HFFc6 (cell line): ENCODE data around the gene RAPSN. TPM values are rescaled to one million over a fixed set of nuclear protein-coding genes. Genes with fewer than 3 reads are reported as not detected.

Experiments
- DNase-seq: peaks from one replicate; pipeline ENCODE4 v3.0.0-alpha.2; 2018
- H3K27ac Mint-ChIP-seq: 2 replicates; pipeline ENCODE4 v1.8.0; 2020; ENCODE audit warnings: mild to moderate bottlenecking, mixed read lengths
- H3K27me3 Mint-ChIP-seq: 2 replicates; pipeline ENCODE4 v1.8.0; 2021; ENCODE audit warnings: mild to moderate bottlenecking, moderate library complexity, mixed read lengths; ENCODE audit not compliant: insufficient read depth
- H3K36me3 Mint-ChIP-seq: 2 replicates; pipeline ENCODE4 v1.8.0; 2021; ENCODE audit warnings: low read depth, mixed read lengths
- H3K4me1 Mint-ChIP-seq: 2 replicates; pipeline ENCODE4 v1.8.0; 2020; ENCODE audit warnings: low read depth, mixed read lengths
- H3K4me3 Mint-ChIP-seq: 2 replicates; pipeline ENCODE4 v1.8.0; 2020; ENCODE audit warnings: mild to moderate bottlenecking, moderate library complexity, mixed read lengths
- H3K9me3 Mint-ChIP-seq: 2 replicates; pipeline ENCODE4 v1.8.0; 2020; ENCODE audit warnings: mild to moderate bottlenecking, mixed read lengths
- total RNA-seq, 6 experiments: library from RNA; stranded (reverse); fragmentation: NEBNext Ultra II Directional; extraction: Animal tissue kit (Norgen Biotek cat#: 25700); gene quantifications; 2 replicates in 1 of 6; 3 replicates in 5 of 6; pipeline ENCODE4 v1.2.3, GENCODE V29; 2021
- TF ChIP-seq, protein P1 (sequence below): fragments of 200-600 bp; sonication (generic); IDR thresholded peaks from 2 replicates; pipeline ENCODE4 v1.5.0; 2021; ENCODE audit warnings: antibody characterized with exemption, mild to moderate bottlenecking

Gene RAPSN
- total RNA-seq, 6 experiments from 2014 or later, result 0.22 TPM; not detected in 5

DNA sequence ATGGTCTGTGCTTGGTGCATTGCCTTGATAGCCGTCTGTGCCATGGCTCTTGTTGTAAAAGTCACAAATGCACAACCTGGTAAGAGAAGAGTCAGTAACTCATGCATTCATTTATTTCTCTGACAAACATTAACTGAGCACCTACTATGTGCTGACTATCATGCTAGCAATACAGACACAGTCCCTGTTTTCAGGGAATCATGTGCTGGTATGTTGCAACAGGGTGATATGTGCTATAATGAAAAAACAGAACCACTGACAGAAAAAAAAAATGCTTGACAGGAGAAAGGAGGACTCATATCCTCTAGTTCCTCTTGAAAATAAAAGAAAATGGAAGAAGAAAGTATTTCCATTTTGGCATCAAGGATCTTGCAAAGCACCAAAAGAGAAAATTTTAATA, 34.5 kb upstream of the RAPSN start:
- Mint-ChIP-seq H3K4me3 (no peak overlapping the region), H3K27ac (no peak overlapping the region), H3K27me3 (peaks cover 1% of the 10 kb centered on the region; the same call in 1 of the 2 replicates), H3K36me3 (peaks cover 59% of the 10 kb centered on the region), H3K9me3 (no peaks in the 10 kb centered on the region), H3K4me1 (peaks cover 18% of the 10 kb centered on the region)
- DNase-seq, result no peak
- TF ChIP-seq, protein P1, sequence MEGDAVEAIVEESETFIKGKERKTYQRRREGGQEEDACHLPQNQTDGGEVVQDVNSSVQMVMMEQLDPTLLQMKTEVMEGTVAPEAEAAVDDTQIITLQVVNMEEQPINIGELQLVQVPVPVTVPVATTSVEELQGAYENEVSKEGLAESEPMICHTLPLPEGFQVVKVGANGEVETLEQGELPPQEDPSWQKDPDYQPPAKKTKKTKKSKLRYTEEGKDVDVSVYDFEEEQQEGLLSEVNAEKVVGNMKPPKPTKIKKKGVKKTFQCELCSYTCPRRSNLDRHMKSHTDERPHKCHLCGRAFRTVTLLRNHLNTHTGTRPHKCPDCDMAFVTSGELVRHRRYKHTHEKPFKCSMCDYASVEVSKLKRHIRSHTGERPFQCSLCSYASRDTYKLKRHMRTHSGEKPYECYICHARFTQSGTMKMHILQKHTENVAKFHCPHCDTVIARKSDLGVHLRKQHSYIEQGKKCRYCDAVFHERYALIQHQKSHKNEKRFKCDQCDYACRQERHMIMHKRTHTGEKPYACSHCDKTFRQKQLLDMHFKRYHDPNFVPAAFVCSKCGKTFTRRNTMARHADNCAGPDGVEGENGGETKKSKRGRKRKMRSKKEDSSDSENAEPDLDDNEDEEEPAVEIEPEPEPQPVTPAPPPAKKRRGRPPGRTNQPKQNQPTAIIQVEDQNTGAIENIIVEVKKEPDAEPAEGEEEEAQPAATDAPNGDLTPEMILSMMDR, result no peak

DNA sequence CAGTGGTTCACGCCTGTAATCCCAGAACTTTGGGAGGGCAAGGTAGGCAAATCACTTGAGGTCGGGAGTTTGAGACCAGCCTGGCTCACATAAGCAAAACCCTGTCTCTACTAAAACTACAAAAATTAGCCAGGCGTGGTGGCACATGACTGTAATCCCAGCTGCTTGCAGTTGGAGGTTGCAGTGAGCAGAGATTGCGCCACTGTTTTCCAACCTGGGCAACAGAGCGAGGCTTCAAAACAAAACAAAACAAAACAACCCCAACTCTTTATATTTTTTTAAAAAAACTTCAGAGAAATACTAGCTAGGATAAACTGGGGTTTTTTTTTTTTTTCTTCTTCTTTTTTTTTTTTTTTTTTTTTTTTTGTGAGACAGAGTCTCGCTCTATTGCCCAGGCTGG, 31.8 kb upstream of the RAPSN start:
- peaks cover 37% of the 10 kb centered on the region for H3K36me3 Mint-ChIP-seq

DNA sequence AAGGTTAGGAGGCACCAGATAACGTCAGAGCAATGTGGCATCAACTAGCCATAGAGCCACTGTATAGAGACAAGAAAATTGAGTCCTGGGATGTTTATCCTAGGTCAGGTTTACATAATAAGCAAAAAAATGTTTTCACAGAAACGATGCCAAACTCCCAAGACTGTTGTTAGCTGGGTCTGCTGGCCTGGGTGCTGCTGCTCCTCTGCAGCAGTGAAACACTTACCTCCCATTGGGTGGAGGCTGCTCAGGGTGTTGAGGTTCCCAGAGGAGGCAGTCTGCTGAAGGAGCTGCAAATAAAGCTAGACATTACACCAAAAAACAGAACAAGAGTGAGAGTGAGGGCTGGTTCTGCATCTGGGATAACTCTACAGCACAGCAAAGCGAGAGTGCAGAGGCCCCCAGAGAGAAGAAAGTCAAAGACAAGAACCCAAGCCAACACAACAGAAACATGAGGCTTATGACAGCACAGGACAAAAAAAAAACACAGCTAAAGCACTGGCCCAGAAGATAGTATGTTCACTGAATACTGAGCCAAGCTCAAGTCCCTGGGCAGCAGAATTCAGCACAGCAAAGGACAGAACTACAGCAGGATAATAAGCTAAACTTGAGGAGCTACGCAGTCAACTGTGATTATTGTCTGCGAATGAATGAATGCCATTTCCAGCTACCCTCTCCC, 29.9 kb upstream of the RAPSN start:
- Mint-ChIP-seq H3K4me3 (no peak overlapping the region), H3K9me3 (no peaks in the 10 kb centered on the region), H3K27me3 (peaks cover 1% of the 10 kb centered on the region; the same call in 1 of the 2 replicates), H3K27ac (no peak overlapping the region), H3K4me1 (peaks cover 49% of the 10 kb centered on the region), H3K36me3 (peaks cover 48% of the 10 kb centered on the region)
- TF ChIP-seq, protein P1, result no peak
- no peak for DNase-seq

More for the DNA sequence above, 31.8 kb upstream of the RAPSN start:
- Mint-ChIP-seq H3K4me3 (no peak overlapping the region), H3K27me3 (peaks cover 1% of the 10 kb centered on the region; the same call in 1 of the 2 replicates), H3K4me1 (peaks cover 37% of the 10 kb centered on the region), H3K9me3 (no peaks in the 10 kb centered on the region), H3K27ac (no peak overlapping the region)
- no peak for DNase-seq
- TF ChIP-seq, protein P1, result no peak

DNA sequence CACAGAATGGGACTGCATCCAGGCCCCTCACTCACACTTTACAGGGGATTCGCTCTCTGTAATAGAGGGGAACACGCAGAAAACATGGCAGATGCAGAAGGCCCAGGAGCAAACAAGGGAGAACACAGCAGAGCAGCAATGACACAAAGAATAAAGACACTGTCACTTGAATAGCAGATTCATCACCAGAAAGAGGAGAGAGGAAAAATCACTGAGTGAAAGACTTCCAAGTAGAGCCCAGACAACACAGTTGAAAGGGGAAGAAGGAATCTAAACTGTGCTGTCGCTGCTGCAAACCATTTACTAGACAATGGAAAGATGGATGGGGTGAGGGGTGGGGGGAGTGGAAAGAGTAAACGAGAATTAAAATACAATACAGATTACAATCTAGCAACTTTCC, 28.8 kb upstream of the RAPSN start:
- H3K36me3 Mint-ChIP-seq, result peaks cover 49% of the 10 kb centered on the region
- TF ChIP-seq, protein P1, result no peak
- peak overlapping the region; percentile 61 for H3K27ac Mint-ChIP-seq
- no peak overlapping the region for H3K4me3 Mint-ChIP-seq
- peaks cover 1% of the 10 kb centered on the region; the same call in 1 of the 2 replicates for H3K27me3 Mint-ChIP-seq
- H3K9me3 Mint-ChIP-seq, result no peaks in the 10 kb centered on the region
- peaks cover 55% of the 10 kb centered on the region for H3K4me1 Mint-ChIP-seq
- no peak for DNase-seq

DNA sequence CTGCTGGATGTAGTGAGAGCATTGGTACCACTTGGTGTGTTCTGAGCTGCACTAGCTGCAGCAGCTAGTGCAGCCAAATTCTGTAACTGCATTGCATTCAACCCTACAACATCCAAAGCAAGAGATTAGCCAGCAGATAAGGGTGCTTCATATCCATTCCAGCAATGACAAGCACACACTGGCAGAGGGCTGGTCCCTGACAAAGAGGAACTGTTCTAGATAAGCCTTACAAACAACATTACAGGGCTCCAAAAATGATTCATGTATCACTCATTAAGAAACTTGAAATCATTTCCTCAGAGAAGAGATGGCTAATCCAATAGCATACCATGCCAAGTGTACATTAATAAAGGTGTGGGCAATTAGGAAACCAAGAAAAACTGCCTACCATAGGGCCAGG, 28.4 kb upstream of the RAPSN start:
- Mint-ChIP-seq H3K4me1 (peaks cover 56% of the 10 kb centered on the region), H3K36me3 (peaks cover 46% of the 10 kb centered on the region), H3K9me3 (no peaks in the 10 kb centered on the region), H3K27me3 (peaks cover 1% of the 10 kb centered on the region; the same call in 1 of the 2 replicates), H3K4me3 (peak overlapping the region; percentile 40), H3K27ac (peak overlapping the region; percentile 61)
- TF ChIP-seq, protein P1, result no peak
- DNase-seq, result peak; percentile 69
